B cell (primary cell): ENCODE results near the gene KRTDAP.

Experiments
- CTCF ChIP-seq: fragments of 200-600 bp; IDR thresholded peaks from one replicate; pipeline ENCODE4 v1.8.0; 2022; ENCODE audit warnings: antibody characterized with exemption, mild to moderate bottlenecking
- EZH2 ChIP-seq: IDR thresholded peaks from 2 replicates; pipeline ENCODE4 v1.6.1; 2012; ENCODE audit warnings: borderline replicate concordance, low read depth, mild to moderate bottlenecking, moderate library complexity, low read length; ENCODE audit not compliant: insufficient read depth, poor library complexity, severe bottlenecking

- TF ChIP-seq CTCF (no peak), EZH2 (no peak)
Observed at GRCh38 chr19:35438527-35438926, 51.7 kb downstream of the KRTDAP start.
